Measurements from ENCODE around the gene HOXB4. TPM values are rescaled to one million over a fixed set of nuclear protein-coding genes. Genes with fewer than 3 reads are reported as not detected.

Gene HOXB4
- total RNA-seq, 1 donor from 2014 or later = 2.4 TPM

GRCh38 chr17:48601207-48601538 is 23.0 kb upstream of the HOXB4 start:
- no peak for ATAC-seq

GRCh38 chr17:48600244-48601098 is 22.3 kb upstream of the HOXB4 start:
- ATAC-seq = no peak

GRCh38 chr17:48599354-48599753 is 21.2 kb upstream of the HOXB4 start:
- ATAC-seq = no peak

DNA sequence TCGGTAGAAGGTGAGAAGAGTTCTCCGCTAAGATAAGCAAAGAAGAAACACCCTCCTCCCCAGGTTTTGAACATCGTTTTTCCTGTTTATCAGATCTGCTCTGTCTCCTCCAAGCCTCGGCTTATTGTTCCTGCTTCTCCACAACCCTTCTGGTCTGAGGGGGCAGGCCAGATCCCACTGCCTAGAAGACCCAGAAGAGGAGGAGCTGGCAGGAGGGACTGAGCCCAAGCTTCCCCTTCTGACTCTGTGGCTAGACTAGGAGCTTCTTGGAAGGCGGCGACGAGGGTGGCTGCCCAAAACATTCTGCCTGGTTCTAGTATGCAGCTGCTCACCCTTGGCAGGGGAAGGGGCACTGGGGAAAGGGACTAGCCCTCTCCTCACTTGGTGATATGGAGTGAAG is 20.6 kb upstream of the HOXB4 start:
- no peak for ATAC-seq

DNA sequence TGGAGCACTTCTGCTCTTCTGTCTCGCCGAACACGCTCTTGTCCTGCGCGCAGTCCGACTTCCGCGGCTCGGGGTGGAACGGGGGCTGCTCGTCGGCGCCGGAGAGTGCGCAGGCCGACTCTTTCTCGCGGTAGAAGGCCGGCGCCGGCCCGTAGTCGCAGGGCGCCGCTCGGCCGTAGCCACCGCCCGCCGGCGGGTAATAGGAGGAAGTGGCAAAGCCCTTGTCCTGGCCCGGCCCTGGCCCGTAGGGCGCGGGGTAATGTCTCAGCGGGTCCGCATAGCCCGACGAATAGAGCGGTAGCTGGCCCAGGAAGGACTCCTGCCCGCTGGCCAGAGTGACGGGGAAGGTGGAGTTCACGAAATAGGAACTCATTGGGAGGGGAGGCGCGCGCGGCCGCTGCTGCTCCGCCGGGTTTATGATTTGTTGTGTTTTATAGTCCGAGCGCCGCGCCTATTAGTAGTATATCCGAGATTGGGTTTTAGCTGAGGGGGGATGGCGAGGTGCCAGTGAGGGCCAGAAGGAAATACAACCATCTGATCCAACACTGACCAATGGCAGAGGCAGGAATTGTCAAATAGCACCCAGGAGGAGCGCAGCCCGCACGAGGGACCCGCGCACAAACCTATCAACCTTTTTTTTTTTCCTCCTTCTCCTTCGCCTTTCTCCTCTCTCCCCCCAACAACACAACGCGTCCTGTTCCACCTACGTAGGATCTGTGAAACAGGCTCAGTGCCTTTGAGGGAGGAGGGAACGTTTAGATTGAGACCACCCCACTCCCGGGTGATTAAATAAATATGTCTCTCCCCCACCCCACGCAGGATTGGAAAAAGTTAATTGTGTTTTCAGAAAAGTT is 19.9 kb upstream of the HOXB4 start:
- ATAC-seq = peak; percentile 35

DNA sequence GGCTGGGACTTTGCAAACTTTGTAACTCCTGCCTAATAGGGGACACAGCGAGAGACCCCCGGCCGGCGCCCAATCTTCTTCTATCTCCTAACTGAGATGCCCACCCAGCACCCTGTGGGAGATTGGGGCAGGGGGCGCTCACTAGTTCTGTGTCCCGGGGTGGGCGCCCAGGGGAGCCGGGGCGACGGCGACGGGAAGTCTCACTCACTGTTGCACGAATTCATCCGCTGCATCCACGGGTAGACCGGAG is 19.3 kb upstream of the HOXB4 start:
- no peak for ATAC-seq

DNA sequence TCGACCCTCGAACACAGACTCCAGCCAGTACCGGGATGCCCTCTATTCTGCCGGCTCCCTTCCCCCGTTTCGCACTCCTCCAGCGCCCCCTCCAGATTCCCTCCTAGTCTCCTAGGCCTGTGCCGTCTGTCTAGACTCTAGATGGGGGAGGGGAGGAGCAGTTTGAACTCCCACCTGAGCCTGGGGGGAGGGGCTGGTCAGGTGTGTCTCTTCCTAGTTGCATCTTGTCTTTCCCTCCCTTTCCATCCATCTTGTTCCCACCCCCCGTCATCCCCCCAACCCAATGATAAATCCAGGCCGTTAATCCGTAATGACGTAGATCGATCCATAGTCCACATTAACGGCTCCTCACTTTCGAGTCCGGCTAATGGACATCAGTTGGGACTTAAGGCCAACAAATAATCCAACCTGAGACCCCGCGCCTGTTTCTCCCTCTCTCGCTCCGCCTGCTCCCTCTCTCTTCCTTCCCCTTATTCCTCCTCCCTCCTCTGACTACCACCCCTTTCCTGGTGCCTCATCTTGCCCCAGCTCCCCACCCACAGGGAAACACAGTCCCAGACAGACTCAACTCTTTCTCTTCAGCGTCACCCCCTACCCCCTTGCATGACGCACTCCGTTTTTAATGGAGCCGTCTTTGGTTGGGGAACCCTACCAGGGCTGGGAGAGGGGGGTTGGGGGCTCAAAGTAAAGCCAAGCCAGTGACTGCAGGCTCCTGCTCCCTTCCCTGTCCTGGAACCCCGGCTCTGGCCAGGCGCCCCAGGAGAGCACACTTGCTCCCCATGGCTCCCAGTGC is 18.8 kb upstream of the HOXB4 start:
- no peak for ATAC-seq

GRCh38 chr17:48596000-48596734 is 18.0 kb upstream of the HOXB4 start:
- ATAC-seq = no peak

GRCh38 chr17:48595278-48595999 is 17.3 kb upstream of the HOXB4 start:
- no peak for ATAC-seq

GRCh38 chr17:48594538-48595277 is 16.6 kb upstream of the HOXB4 start:
- ATAC-seq = no peak

- peak; percentile 71 for ATAC-seq
These were observed 15.8 kb upstream of the HOXB4 start for GRCh38 chr17:48593840-48594537.

GRCh38 chr17:48593126-48593829 is 15.1 kb upstream of the HOXB4 start, which contains the start of gene HOXB5:
Gene HOXB5 (minus strand): TSS chr17:48593779. CDS start chr17:48593682, 97 bp downstream.
- peak; percentile 26 for ATAC-seq

DNA sequence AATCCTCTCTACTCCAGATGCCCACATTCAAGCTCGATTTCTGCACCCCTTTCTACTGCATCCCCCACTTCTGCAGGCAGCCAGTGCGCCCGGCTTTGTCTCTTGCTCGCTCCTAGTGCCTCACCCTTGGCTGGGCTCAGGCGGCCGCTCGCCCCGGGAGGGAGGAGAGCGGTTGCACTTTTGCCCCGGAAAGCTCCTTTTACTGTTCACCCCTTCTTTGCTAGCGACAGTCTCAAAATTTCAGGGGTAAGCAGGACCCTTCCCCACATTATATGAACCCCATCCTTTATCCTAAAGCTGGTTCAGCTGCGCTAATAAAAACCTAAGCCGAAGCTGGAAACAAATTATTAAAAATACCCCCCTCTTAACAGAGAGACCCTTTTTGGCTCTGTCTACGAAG is 14.4 kb upstream of the HOXB4 start:
- ATAC-seq = no peak

DNA sequence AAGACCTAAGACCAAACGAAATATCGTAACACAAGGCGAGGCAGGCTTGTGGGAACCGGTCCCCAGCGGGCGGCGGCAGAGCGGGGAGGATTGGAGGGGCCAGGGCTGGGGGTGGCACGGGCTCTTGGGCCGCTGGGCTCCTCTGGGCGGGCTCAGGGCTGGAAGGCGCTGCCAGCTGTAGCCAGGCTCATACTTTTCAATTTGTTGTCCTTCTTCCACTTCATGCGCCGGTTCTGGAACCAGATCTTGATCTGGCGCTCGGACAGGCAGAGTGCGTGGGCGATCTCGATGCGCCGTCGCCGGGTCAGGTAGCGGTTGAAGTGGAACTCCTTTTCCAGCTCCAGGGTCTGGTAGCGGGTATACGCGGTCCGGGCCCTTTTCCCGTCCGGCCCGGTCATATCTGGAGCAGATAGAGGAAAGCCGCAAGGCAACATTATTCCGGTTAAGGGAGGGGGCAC is 13.9 kb upstream of the HOXB4 start:
- no peak for ATAC-seq

DNA sequence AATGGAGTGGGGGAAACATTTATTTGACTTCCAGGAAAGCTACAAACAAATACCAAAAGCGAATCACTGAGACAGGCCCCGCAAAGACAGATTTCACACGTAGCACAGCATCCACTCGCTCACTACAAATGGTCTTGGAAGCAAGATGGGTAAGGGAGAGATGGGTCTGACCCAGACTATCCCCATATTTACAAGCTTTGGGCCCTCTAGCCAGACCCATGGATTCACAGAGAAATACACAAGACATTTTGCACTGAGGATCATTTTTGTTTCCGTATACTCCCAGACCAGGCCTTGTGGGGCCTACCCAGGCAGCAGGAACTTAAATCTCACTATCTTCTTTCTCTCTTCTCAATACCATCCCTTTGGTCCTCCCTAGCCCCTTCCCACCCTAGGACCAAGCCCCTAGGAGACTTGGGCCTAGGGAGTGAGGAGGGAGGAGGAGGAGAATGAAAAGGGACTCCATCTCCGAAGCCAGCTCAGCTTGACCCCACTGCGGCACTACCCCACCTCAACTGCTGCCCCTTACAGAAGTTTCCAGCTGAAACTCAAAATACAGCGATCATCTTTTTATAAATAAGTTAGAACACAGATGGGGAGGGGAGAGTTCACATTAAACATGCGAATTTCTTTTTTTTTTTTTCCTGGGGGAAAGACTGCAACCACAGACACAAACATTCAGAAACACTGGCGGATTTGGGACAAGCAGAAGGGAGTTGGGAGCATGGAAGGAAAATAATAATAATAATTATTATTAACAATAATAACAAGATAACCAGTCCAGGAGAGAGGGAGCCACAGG is 13.3 kb upstream of the HOXB4 start:
- ATAC-seq = no peak

DNA sequence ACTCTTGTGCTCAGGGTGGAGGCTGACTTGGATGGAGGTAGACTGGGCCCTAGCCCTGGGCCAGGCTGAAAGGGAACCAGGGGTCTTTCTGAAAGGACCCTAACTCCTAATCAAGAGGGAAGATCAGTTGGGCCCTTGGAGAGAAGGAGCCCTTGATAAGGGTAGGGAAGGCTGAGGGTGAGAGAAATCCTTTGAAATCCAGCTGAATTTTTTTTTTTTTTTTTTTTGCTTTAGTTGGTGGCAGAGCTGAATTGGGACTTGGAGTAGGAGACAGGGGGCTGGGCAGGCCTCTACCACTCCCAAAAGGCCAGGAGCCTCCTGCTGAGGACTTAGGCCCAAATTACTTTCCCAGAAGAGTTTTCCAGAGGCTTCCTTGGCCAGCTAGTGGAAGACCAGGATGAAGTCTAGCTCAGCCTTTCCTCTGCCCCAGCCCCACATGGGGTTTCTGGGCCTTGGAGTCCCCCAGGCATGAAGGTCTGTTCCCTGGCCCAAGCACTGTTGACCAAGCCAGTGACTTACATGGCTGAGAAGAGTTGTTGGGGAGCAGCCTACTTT is 12.5 kb upstream of the HOXB4 start:
- no peak for ATAC-seq

- no peak for ATAC-seq
These were observed 11.9 kb upstream of the HOXB4 start, which contains the start of gene HOXB3 for GRCh38 chr17:48589831-48590606. Gene HOXB3 (minus strand): TSS chr17:48590241. CDS start chr17:48552474, 37,767 bp downstream.
